WTC11 (cell line): ENCODE results near the gene OPRL1. TPM values are rescaled to one million over a fixed set of nuclear protein-coding genes. Genes with fewer than 3 reads are reported as not detected.

Experiments
- ATAC-seq: fragments of 200-7000 bp; cut with Tn5 transposase; 2 replicates; pipeline ENCODE4 v1.10.0; 2021; ENCODE audit warnings: mild to moderate bottlenecking, moderate library complexity
- CTCF ChIA-PET: fragments of 300-600 bp; sonication (Branson Sonifier 250); formaldehyde crosslinking; loops from one replicate; lab custom pipeline; 2021; ENCODE audit warnings: antibody characterized with exemption; lab: Charles Lee
- POLR2A ChIA-PET: fragments of 350-600 bp; sonication (Branson Sonifier 250); formaldehyde crosslinking; loops from one replicate; lab custom pipeline; 2021; ENCODE audit warnings: antibody characterized with exemption; lab: Charles Lee
- DNase-seq: peaks from one replicate; pipeline ENCODE4 v3.0.0; 2021; ENCODE audit warnings: low spot score
- H3K27ac Mint-ChIP-seq: 2 replicates; pipeline ENCODE4 v1.8.0; 2021; ENCODE audit warnings: mixed read lengths
- H3K27me3 Mint-ChIP-seq: 2 replicates; pipeline ENCODE4 v1.8.0; 2021; ENCODE audit warnings: low read depth, mild to moderate bottlenecking, moderate library complexity, mixed read lengths
- H3K36me3 Mint-ChIP-seq: 2 replicates; pipeline ENCODE4 v1.8.0; 2021; ENCODE audit warnings: mixed read lengths
- H3K4me1 Mint-ChIP-seq: 2 replicates; pipeline ENCODE4 v1.8.0; 2022; ENCODE audit warnings: mixed read lengths
- H3K4me3 Mint-ChIP-seq: 2 replicates; pipeline ENCODE4 v1.8.0; 2021; ENCODE audit warnings: mild to moderate bottlenecking, moderate library complexity, mixed read lengths
- H3K9me3 Mint-ChIP-seq: 2 replicates; pipeline ENCODE4 v1.8.0; 2021; ENCODE audit warnings: mixed read lengths
- CDX4 ChIP-seq: fragments of 250-450 bp; sonication (Bioruptor Pico); IDR thresholded peaks from 2 replicates; pipeline ENCODE4 v1.9.0; 2021; ENCODE audit warnings: moderate library complexity, mild to moderate bottlenecking, inconsistent platforms, borderline replicate concordance
- E2F1 ChIP-seq: sonication (generic); formaldehyde crosslinking; IDR thresholded peaks from 2 replicates; pipeline ENCODE4 v1.8.0; 2022; ENCODE audit warnings: mild to moderate bottlenecking, missing genetic modification reagents
- ESRRA ChIP-seq: sonication (generic); formaldehyde crosslinking; IDR thresholded peaks from 2 replicates; pipeline ENCODE4 v1.8.1; 2022; ENCODE audit warnings: mild to moderate bottlenecking, missing genetic modification reagents, borderline replicate concordance
- GABPB1 ChIP-seq: sonication (generic); formaldehyde crosslinking; IDR thresholded peaks from 2 replicates; pipeline ENCODE4 v1.8.1; 2023; ENCODE audit warnings: mild to moderate bottlenecking, missing genetic modification reagents
- HMGA2 ChIP-seq: fragments of 250-450 bp; sonication (Bioruptor Pico); IDR thresholded peaks from 2 replicates; pipeline ENCODE4 v1.4.0; 2021; ENCODE audit warnings: mild to moderate bottlenecking, moderate library complexity
- MAX ChIP-seq: sonication (generic); formaldehyde crosslinking; IDR thresholded peaks from 2 replicates; pipeline ENCODE4 v1.8.0; 2022; ENCODE audit warnings: mild to moderate bottlenecking, missing genetic modification reagents
- SMAD3 ChIP-seq: sonication (generic); formaldehyde crosslinking; IDR thresholded peaks from 2 replicates; pipeline ENCODE4 v1.8.0; 2022; ENCODE audit warnings: missing genetic modification reagents, mild to moderate bottlenecking, borderline replicate concordance
- TEAD1 ChIP-seq: sonication (generic); formaldehyde crosslinking; IDR thresholded peaks from 2 replicates; pipeline ENCODE4 v1.8.0; 2022; ENCODE audit warnings: mild to moderate bottlenecking, missing genetic modification reagents
- ZBTB21 ChIP-seq: sonication (generic); formaldehyde crosslinking; IDR thresholded peaks from 2 replicates; pipeline ENCODE4 v1.8.1; 2023; ENCODE audit warnings: mild to moderate bottlenecking, missing genetic modification reagents, borderline replicate concordance
- ZBTB43 ChIP-seq: sonication (generic); formaldehyde crosslinking; IDR thresholded peaks from 2 replicates; pipeline ENCODE4 v1.8.1; 2023; ENCODE audit warnings: mild to moderate bottlenecking, missing genetic modification reagents
- ZNF263 ChIP-seq: sonication (generic); formaldehyde crosslinking; IDR thresholded peaks from 2 replicates; pipeline ENCODE4 v1.8.1; 2022; ENCODE audit warnings: low read depth, mild to moderate bottlenecking, moderate library complexity, missing genetic modification reagents
- ZNF396 ChIP-seq: fragments of 250-450 bp; sonication (Bioruptor Pico); IDR thresholded peaks from 2 replicates; pipeline ENCODE4 v1.8.0; 2021; ENCODE audit warnings: mild to moderate bottlenecking, moderate library complexity, borderline replicate concordance
- ZNF423 ChIP-seq: fragments of 250-450 bp; sonication (Bioruptor Pico); IDR thresholded peaks from 2 replicates; pipeline ENCODE4 v2.1.2; 2022; ENCODE audit warnings: mild to moderate bottlenecking, moderate library complexity
- ZNF532 ChIP-seq: fragments of 250-450 bp; sonication (Bioruptor Pico); IDR thresholded peaks from 2 replicates; pipeline ENCODE4 v1.9.0; 2021; ENCODE audit warnings: mild to moderate bottlenecking, borderline replicate concordance
- total RNA-seq: library from RNA; stranded (reverse); gene quantifications from 3 replicates; pipeline ENCODE4 v1.2.3, GENCODE V29; 2021

The OPRL1 gene
- total RNA-seq, 1 experiment from 2014 or later: 2.0 TPM

- TF ChIP-seq ESRRA (no peak), ZNF532 (CRISPR knock-in tag) (no peak), GABPB1 (CRISPR knock-in tag) (no peak), E2F1 (CRISPR knock-in tag) (no peak), TEAD1 (CRISPR knock-in tag) (no peak), ZBTB21 (CRISPR knock-in tag) (no peak), MAX (CRISPR knock-in tag) (no peak)
Measured at GRCh38 chr20:64044484-64045247, 35.2 kb upstream of the OPRL1 start (continued).

GRCh38 chr20:64045346-64046011, 34.4 kb upstream of the OPRL1 start:
- ChIA-PET CTCF (interaction anchor here (0.7 to 2.5 kb wide), 5 partner anchors 9 to 75 kb away, joined by 3 to 16 read pairs (median 3); partner anchors contain the start of gene LKAAEAR1), POLR2A (no interaction called here)
- H3K27me3 Mint-ChIP-seq: peaks cover 84% of the 10 kb centered on the region
- no peak for TF ChIP-seq CDX4 (CRISPR knock-in tag)
- no peak for TF ChIP-seq ZNF263 (CRISPR knock-in tag)
- no peak for TF ChIP-seq ZNF423 (CRISPR knock-in tag)
- no peak for TF ChIP-seq ZNF396 (CRISPR knock-in tag)
- no peak for TF ChIP-seq HMGA2 (CRISPR knock-in tag)
- no peak for TF ChIP-seq TEAD1 (CRISPR knock-in tag)
- TF ChIP-seq SMAD3 (CRISPR knock-in tag): no peak
- TF ChIP-seq ZBTB43: no peak
- TF ChIP-seq, all 79 proteins: peak for 0
- ATAC-seq: no peak
- no peak for DNase-seq
- Mint-ChIP-seq H3K27ac (no peak overlapping the region), H3K4me1 (peaks cover 20% of the 10 kb centered on the region), H3K9me3 (no peaks in the 10 kb centered on the region), H3K4me3 (no peak overlapping the region), H3K36me3 (no peaks in the 10 kb centered on the region)
